Uterus (tissue), 2 donors: Measurements from ENCODE around the gene SNAPC4.

Experiments
- CTCF ChIP-seq, 4 experiments: fragments of 200-600 bp in 2 of 4; fragments of 450-650 bp in 2 of 4; sonication (generic) in 2 of 4; IDR thresholded peaks; one replicate each; pipeline ENCODE4 v1.5.1; 2016 to 2019; ENCODE audit warnings: antibody characterized with exemption in 4 of 4, mild to moderate bottlenecking in 2 of 4, moderate library complexity in 1 of 4
- POLR2A ChIP-seq, 2 donors: fragments of 450-650 bp; IDR thresholded peaks; one replicate each; pipeline ENCODE4 v1.6.1; 2016; ENCODE audit warnings: antibody characterized with exemption in 2 of 2, mild to moderate bottlenecking in 1 of 2, moderate library complexity in 1 of 2

GRCh38 chr9:136411378-136411777 lies 11.4 kb upstream of the SNAPC4 start:
- TF ChIP-seq CTCF (IDR thresholded peaks at IDR 0.05) (no peak), POLR2A (IDR thresholded peaks at IDR 0.05) (no peak)
